Bone marrow (tissue), 2 donors: Measurements from ENCODE around the gene CCDC57.

ENCODE experiments used
- DNase-seq, 2 donors: peaks; one replicate each; lab custom pipeline; 2025; lab: John Stamatoyannopoulos, UW

CCDC57 gene

DNA sequence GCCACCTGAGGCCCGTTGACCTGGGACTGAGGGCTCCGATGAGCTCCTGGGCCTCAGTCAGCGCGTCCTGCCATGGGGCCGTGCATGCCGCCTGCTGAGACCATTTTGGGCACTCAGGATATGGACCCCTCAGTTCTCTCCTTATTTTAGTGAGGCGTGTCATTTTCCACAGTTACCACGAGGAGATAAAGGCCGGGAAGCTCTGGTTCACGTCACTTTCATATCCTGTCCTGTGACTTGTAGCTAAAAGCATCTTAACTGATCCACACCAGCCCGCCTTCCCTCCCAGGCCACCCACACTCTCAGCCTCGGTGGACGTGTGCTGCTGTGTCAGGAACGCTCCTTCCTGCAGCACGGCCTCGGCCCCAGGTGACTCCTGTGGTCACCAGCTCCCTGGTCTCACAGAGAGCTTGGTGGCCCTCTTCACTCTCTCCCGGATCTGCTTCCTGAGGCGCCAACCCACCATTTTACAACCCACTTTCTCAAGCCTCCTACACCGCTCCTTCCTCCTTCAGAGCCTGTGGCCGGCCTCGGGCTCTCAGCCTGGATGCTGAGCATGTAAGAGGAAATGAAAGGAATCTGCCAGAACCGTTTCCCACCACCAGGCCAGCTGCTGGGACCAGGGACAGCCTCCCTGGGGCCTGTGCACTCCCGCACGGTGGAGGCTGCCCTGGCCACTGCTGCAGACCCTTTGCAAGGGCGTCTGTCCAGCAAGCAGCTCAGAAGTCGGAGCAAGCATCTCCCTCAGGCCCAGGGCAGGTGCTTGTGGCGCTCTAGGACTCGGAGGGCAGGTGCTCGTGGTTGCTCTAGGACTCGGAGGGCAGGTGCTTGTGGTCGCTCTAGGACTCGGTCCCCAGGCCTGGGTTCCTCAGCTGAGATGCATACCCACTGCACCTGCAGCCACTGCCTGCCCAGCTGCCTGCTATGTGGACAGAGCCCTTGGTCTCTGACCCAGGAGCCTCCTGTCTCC is 90.7 kb downstream of the CCDC57 start:
- no peak for DNase-seq

DNA sequence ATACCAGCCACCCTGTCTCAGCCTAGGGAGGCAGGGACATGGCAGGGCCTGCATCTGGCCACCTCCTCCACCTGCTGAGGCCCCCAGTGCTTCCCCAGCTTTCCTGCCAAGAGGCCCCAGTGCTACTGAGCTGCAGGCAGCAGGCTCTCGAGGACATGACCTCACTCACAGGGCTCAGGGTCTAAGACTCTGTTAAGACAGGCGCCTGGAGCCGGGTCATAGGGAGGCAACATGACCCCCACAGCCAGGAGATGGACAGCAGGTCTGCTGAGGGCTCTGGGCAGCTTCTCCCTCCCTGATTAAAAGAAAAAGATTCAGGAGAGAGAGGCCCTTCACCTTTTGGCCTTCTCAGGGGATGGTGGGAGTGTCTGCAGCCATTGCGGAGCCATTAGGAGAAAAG is 91.4 kb downstream of the CCDC57 start:
- DNase-seq = no peak

DNA sequence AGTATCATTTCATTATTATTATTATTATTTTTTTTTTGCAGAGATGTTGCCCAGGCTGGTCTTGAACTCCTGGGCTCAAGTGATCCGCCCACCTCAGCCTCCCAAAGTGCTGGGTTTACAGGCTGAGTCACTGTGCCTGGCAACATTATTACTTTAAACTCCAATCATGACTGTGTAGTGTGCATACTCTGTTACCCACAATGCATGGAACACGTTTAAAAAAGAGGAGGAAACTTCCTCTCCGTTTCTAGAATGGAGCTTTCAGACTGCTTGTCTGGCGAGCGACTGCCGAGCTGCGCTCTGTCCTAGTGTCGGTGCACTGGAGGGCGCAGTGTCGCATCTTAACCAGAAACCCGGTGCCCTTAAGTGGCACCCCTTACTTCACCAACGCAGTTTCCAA is 92.5 kb downstream of the CCDC57 start:
- DNase-seq = no peak

DNA sequence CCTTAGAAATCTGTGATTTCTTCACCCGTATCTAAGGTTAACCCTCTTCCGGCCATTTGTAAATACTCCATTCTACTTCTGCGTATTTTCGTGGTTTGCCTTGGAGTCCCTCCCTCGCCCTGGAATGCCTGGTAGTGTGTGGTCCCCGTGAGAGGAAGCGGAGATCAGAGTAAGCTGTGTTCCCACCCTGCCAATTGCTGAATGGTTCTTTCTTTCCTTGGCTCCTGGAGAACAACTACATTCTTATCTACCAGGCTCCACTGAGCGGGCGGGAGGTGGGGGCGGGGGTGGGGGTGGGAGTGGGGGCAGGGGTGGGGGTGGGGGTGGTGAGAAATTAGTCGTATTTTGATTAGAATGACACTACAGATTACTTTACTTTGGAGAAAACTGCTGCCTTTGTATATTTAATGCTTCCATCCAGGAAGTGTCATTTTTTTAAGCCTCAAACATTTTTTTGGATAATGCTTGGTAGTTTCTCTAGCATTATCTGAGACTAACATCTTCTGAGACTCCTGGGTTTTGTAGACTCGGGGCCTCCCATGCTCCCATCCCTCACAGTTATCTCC is 93.7 kb downstream of the CCDC57 start:
- DNase-seq = no peak

DNA sequence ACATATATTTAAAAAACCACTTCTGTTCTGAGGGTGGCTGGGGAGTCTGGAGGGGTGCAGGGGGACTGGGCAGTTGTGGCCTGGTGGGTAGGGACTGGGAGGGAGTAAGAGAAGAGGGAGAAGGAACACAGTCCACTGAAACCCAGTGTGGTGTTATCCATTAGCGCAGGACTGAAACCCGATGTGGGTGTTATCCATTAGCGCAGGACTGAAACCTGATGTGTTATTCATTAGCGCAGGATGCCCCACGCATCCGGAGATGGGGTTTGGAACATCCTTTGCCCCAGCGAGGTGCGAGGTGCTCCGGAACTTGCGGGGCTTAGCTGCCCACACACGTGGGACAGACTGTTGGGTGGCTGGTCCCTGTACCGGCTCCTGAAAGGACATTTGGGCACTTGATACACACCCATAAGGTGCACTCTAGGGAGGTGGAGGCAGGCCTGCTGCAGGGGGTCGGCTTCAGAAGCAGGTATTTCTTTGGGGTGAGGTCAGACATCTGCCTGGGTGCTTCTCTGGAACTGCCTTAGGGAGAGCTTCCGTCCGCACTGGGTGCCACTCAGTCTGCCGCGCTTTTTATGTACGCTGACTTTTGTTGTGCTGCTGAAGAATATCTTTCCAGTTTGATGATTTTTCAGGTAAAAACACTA is 94.4 kb downstream of the CCDC57 start:
- DNase-seq = no peak

DNA sequence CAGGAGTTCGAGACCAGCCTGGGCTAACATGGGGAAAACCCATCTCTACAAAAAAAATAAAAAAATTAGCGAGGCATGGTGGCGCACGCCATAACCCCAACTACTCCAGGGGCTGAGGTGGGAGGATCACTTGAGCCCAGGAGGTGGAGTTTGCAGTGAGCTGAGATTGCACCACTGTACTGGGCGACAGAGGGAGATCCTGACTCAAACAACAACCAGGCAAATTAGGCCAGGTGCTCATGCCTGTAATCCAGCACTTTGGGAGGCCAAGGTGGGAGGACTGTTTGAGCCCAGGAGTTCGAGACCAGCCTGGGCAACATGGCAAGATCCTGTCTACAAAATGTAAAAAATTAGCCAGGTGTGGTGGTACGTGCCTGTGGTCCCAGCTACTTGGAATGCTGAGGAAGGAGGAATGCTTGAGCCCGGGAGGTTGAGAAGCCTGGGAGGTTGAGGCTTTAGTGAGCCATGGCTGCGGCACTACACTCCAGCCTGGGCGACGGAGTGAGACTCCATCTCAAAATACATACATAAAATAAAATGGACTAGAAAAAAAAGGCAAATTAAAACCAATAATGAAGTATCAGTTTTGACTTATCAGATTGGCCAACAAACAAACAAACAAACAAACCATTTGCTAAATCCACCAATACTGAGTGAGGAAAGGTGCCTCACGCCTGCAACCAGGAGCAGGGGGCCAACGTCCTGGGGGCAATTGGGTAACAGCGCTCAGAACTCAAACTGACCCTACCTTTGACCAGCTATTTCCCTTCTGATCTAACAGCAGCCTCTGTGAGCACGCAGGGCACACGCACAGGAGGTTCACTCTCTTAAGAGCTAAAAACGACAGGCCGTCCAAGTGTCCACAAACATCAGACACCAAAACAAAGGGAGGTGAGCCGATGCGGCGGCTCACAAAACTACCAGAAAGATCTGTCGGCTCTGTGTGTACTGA is 95.2 kb downstream of the CCDC57 start:
- DNase-seq = no peak

DNA sequence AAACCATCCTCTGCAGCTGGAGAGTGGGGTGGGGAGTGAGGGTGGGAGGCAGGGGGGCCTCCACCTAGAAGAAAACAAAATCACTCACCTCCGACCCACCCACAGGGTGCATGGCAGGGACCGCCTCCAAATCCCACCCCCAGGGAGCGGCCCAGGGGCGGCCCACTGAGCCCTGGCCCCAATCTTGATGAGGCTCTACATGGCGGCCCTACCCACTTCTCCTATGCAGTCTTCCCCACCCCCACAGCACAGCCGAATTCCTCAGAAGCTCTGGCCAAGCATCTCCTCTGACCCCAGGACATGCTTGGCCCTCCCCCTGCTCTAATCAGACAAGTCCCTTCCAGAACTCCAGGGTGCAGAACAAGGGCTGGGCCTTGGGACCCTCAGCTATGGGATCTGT is 96.4 kb downstream of the CCDC57 start:
- no peak for DNase-seq

DNA sequence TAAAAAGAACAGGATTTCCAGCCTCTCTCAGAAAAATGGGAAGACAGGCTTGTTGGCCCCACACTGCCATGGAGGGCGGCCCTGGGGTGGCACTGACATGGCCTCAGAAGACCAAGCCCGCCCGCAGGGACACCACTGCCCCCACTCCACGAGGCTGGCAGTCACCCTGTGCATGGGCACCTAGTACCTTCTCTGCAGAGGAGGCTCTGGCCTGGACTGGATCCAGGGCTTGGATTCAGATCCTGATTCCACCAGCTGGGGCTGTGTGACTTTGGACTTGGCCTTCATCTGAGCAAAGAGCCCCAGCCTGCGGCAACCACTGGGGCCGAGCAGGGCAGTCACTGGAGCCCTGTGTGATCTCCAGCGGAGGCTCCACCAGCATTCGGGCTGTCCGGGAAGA is 97.8 kb downstream of the CCDC57 start:
- DNase-seq = no peak

DNA sequence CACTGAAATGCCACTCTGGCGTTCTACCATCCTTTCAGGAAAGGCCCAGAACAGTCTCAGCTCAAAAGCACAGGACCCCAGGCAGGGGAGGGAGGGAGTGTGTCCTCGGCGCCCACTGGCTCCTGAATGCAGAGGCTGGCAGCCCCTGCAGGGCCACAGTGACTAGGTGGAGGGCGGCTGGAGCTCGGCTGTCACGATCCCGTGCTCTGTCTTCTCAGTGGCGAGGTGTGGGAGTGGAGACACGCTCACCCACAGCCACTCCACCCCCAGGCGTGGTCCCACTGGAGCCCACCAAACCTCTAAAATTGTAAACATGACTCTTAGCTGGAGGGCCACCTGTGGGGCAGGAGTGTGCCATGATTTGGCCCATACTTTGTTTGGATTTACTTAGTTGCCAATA is 98.2 kb downstream of the CCDC57 start:
- DNase-seq = no peak

DNA sequence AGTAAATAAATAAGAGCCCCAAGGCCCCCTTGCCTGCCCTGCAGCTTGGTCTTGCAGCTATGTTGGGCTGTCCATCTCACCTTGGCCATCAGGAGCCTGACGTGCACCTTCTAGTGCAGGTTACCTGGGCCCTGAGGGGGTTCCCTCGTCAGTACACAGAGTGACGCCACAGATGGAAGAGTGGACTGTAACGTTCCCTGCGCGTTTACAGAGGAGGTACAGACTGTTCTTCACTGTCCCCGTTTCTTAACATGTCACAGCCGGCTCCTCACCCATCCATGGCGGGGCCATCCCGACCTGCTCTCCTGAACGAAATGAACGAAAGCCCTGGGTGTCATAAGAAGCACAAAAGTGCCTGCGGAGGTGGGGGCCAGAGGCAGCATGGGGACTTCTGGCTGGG is 98.7 kb downstream of the CCDC57 start:
- no peak for DNase-seq

DNA sequence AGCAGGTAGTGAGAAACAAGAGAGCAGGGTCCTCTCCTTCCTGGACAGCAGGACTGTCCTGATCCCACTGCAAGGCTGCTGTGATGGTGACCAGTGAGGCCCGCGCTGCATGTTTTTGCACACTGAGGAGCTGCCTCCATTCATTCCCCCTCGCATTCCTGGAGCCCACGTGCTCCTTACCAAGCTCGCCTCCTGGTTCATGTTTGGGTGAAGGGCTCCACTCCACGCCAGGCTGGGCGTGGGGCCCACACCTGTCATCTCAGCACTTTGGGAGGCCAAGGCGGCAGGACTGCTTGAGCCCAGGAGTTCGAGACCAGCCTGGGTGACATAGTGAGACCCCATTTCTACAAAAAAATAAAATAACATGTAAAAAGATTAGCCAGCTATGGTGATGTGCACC is 99.2 kb downstream of the CCDC57 start:
- DNase-seq = no peak

DNA sequence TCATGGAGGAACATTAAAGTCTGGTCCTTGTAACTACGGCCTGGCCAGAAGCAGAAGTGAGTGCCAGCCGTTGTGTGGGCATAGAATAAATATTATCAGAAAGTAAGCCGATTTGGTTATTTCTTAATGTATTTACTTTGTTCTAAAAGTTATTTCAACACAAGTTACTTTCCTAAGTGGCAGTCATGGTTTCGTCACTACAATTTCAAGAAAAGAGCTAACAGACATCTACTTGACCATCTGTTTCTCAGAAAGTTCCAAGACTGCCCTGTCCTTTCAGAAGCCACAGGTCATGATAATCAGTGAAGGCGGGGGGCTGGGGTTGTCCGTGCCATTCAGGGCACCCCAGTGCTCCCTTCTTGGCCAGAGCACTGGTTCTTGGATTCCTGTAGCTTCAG is 99.7 kb downstream of the CCDC57 start:
- no peak for DNase-seq

DNA sequence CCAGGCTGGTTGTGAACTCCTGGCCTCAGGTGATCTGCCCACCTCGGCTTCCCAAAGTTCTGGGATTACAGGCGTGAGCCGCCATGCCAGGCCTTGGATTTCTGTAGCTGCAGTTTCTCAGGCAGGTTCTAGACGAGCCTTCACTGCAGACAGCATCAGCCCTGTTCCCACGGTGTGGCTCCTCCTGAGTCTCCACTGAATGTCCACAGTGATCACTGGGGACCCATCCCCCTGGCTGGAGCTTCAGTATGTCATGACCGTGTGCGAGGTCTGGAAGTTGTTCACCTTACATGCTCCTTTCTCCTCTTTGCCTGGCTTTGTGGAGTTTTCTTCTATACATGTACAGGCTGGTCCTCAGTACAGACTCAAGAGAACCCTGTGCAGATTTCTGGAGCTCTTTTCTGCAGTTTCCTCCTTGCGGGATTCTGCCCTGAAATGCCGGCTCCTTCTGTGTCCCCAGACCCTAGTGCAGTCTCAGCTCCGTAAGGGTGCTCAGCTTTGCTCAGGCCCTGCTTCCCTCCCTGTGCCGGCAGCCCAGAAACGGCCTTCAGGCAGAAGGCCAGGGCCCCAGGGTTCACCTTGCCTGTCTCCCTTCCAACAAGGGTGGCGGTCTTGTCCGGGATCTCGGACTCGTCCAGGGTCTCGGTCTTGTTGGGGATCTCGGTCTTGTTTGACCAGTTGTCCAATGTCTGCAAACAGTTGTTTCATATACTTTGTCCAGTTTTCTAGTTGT is 100.3 kb downstream of the CCDC57 start:
- no peak for DNase-seq

DNA sequence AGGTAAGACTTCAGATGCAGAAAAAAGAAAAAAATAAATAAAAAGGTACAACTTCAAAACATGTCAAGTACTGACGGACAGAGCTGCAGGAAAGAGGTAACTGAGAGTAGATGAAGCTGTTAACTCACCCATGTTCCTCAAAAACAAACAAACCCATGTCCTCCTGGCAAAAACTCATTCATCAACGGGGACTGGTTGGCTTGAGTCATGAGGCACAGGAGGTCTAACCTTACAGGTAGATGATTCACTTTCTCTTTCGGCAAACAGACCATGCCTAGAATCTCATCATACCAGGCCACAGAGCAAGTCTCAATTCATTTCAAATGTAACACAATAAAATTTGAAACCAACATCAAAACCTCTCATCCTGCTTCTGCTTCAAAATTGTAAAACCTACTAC is 102.3 kb downstream of the CCDC57 start:
- no peak for DNase-seq

DNA sequence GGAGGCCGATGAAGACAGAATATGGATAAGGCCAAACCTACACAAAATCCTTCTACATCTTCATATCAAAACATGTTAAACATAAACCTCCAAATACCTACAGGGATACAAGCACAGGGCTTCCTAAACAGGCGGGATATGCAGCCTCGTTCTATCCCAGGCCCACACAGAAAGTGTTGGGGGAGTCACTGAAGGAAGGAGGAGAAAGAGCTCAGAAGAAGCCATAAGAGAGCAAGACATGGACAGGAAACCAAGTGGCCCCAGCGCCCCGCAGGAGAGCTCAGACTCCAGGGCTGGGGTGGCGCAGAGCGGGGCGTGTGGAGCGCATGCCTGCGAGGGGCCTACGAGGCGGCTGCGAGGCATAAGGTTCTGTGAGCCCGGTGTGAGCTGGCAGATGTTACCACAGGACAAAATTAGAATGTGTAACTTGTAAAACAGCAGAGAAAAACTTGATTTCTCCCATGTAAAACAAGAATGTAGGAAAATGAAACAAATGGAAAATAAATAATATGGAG is 103.6 kb downstream of the CCDC57 start:
- no peak for DNase-seq

DNA sequence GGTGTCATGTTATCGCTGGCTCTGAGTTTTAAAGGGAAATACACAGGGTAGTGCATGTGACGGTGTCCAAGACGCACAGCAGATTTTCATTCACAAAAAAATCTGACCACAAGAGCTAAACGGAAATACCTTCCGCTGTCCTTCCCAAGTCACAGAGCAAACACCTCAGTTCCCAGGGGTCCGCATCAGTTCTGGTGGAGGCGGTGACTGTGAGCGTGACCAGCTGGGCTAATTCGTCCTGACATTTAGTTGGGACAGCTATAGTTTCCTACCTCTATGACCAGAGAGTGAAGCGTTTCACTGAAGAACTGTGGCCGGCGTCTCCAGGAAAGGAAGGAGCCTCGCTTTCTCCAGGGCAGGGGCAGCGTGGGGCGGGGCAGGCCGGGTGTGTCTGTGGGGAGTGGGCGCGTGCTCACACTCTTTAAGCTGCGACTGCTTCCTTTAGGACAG is 104.1 kb downstream of the CCDC57 start:
- no peak for DNase-seq

DNA sequence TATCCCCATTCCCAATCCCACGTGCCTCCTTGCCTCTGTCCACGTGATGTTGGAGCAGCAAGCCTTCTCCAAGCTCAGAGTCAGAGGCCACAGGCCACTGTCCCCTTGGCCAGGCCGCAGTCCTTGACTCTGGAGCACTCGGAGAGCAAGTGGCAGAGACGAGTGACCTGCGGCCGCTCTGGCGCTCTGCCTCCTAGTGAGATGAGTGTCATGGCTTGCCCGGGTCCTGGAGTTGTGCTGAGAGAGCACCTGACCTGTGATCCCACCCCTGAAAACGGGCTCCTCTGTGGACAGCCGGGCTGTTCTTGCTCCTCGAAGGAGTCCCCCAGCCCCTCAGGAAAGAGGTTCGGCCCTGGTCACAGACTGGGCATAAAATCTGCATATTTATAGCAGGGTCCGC is 104.6 kb downstream of the CCDC57 start:
- DNase-seq = no peak

DNA sequence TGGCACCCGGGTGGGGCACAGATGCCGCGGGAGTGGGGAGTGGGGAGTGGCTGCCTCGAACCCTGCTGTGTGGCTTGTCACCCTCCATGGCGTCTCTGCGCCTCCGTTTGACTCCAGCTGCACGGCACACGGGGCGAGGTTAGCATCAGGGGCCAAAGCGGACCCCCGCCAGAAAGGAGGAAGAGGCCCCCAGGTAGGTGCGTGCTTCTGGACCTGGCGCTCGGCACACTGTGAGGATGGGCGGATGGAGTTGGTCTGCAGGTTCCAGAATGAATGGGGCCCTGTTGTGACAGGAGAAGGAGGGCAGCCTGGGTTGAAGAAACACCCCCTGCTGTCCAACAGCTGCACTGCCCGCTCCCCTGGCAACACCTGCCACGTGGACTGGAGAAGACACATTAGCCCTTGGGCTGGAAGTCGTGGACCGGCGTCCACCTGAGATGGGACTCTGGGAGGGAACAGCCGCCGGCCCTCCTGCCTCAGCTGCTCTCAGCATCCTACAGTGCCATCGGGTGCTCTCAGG is 105.2 kb downstream of the CCDC57 start:
- DNase-seq = no peak

DNA sequence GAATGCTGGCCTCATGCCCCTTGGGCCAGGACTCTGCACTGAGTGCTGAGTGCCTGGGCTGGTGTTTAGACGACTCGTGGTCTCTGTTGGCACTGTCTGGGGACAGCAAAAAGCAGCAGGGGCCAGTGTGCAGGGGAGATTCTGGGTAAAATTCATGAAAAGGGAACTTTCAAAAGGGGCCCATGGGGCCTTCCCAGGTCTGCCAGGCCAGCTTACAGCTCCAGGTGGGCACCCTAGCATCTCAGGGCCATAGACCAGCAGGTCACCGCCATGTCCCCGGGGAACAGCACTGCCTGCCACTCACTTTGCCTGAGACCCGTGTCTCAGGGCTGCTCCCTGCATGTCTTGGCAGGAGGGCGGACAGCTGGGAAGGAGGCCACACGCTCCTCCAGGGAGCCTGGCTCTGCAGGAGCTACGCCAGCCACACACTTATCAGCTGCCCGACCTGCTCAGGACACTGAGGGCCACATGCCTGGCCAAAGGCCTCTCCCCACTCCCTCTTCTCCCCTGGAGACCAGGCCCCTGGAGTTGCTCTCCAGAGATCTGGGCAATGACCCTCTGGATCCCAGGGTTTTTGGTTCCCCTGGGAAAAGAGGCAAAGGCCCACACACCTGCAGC is 105.8 kb downstream of the CCDC57 start:
- no peak for DNase-seq
